Measurements from ENCODE around the gene MYH7B. TPM values are rescaled to one million over a fixed set of nuclear protein-coding genes. Genes with fewer than 3 reads are reported as not detected.

The MYH7B gene
- total and polyA plus RNA-seq, 5 donors = 43.3 to 134 (median 125) TPM

Small RNA genes within 50 kb of the gene (microRNA-seq; reads per million reads assigned to microRNA genes)
- gene MIR499A = 0 reads per million in 2 donors
- gene MIR499B = 0 reads per million in 2 donors

Other genes starting within 250 kb of the MYH7B start
- gene NCOA6, start 130.2 kb upstream of the MYH7B start, total RNA-seq = 10 to 100 TPM; 17.8 to 26.3 (median 19.6) TPM
- 26.5 TPM for gene NCOA6, start 130.2 kb upstream of the MYH7B start, polyA plus RNA-seq
- gene GGT7, start 83.0 kb upstream of the MYH7B start, total RNA-seq = 10 to 100 TPM; 17.8 to 22.0 (median 18.6) TPM
- 14.8 TPM for gene GGT7, start 83.0 kb upstream of the MYH7B start, polyA plus RNA-seq
- gene ACSS2, start 79.3 kb upstream of the MYH7B start, total RNA-seq = 10 to 100 TPM; 61.8 to 79.8 (median 69.5) TPM
- 74.6 TPM for gene ACSS2, start 79.3 kb upstream of the MYH7B start, polyA plus RNA-seq
- gene GSS, start 62 bp upstream of the MYH7B start, total RNA-seq = 10 to 100 TPM; 23.6 to 32.6 (median 26.3) TPM
- gene GSS, start 62 bp upstream of the MYH7B start, polyA plus RNA-seq = 37.7 TPM
- gene TRPC4AP, start 136.9 kb downstream of the MYH7B start, total RNA-seq = 10 to 100 TPM; 34.3 to 44.6 (median 36.6) TPM
- 29.1 TPM for gene TRPC4AP, start 136.9 kb downstream of the MYH7B start, polyA plus RNA-seq
- 10 to 100 TPM; 15.1 to 25.9 (median 15.4) TPM for gene EDEM2, start 191.5 kb downstream of the MYH7B start, total RNA-seq
- gene EDEM2, start 191.5 kb downstream of the MYH7B start, polyA plus RNA-seq = 11.8 TPM
- 10 to 100 TPM; 12.9 to 43.7 (median 22.4) TPM for gene PROCR, start 216.2 kb downstream of the MYH7B start, total RNA-seq
- gene PROCR, start 216.2 kb downstream of the MYH7B start, polyA plus RNA-seq = 28.0 TPM